SIG-M5 treated with dmso at 0.1 percent for 504 hours (cell line): Measurements from ENCODE around the gene MDK.

Experiments
- DNase-seq: peaks from one replicate; lab custom pipeline; 2025; ENCODE audit not compliant: unreplicated experiment; lab: John Stamatoyannopoulos, UW

Gene MDK

DNA sequence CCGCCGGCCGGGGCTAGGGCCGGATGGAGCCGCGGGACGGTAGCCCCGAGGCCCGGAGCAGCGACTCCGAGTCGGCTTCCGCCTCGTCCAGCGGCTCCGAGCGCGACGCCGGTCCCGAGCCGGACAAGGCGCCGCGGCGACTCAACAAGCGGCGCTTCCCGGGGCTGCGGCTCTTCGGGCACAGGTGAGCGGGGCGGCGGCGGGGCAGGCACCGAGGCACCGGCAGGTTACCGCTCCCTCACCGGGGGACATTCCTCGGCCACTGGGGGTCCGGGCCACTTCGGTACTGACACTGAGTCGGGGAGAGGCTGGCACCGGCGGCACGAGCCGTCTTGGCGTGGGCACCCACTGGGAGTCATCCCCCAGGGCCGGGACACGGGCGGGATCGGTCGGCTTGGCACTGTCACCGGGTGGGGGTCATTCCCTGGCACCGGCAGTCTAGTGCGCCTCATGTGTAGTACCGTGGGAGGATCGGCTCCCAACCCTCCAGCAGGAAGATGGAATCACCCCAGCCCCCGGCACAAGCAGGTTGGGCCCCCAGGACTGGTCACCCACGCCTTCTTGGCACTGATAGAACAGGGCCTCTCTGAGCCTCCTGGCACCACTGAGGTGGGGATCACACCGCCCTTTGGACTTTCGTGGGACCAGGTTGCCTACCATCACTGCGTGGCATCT is 33.7 kb upstream of the MDK start:
- no peak for DNase-seq

DNA sequence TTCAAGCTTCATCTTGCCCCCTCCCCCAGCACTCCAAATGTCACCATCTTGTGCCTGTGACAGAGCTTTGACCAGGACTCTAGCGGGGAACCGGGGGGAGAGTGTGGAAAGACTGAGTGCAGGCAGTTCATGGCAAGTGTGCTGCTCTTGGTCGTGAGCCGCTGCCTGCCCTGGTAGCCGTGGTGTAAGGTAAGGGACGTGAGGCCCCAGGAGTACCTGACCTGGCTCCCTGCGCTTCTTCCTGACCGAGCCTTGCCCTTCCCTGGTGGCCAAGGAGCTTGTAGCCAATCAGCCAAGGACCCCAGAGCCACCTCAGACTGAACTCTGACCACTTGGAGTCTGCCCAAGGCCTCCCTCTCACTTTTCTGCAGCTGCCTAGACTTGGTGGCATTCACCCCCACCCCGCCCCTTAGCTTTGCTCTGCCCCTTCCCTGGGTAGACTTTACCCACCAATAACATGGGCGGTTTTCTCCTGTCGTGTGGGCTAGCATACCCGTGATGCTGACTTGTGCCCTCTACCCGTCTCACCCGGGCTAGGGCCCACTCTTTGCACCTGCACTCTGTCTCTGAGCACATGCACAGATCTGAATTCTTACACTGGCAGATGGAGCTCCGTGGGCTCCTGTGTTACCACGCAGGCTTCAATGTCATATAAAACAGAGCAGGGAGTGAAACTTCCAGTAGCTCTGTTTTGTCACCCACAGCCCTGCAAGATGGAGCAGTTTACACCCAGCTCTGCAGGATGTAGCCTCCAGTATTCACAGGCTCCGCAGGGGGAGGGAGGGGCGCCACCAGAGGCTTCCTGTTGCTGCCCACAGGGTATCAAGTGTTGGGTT is 32.7 kb upstream of the MDK start:
- no peak for DNase-seq

- no peak for DNase-seq
Measured at GRCh38 chr11:46350695-46351094, 30.8 kb upstream of the MDK start.

DNA sequence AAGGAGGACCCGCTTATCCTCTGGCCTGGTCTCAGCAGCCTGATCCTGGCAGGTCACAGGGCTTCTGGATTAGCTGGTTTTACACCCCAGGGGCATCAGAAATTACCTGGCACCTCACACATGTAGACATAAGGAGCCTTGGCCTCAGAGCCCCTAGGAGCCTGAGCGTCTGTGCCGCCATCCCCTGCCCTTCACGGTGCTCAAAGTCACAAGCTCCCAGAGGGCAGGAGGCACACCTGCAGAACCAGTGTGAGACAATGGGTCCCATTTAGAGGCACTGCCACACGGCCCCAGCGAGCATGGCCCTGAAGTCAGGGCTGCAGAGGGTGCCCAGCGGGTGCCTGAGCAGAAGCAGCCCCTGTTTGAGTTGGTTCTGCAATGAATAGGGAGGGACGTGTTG is 30.3 kb upstream of the MDK start:
- no peak for DNase-seq

- no peak for DNase-seq
Measured at GRCh38 chr11:46351606-46352005, 29.9 kb upstream of the MDK start.

DNA sequence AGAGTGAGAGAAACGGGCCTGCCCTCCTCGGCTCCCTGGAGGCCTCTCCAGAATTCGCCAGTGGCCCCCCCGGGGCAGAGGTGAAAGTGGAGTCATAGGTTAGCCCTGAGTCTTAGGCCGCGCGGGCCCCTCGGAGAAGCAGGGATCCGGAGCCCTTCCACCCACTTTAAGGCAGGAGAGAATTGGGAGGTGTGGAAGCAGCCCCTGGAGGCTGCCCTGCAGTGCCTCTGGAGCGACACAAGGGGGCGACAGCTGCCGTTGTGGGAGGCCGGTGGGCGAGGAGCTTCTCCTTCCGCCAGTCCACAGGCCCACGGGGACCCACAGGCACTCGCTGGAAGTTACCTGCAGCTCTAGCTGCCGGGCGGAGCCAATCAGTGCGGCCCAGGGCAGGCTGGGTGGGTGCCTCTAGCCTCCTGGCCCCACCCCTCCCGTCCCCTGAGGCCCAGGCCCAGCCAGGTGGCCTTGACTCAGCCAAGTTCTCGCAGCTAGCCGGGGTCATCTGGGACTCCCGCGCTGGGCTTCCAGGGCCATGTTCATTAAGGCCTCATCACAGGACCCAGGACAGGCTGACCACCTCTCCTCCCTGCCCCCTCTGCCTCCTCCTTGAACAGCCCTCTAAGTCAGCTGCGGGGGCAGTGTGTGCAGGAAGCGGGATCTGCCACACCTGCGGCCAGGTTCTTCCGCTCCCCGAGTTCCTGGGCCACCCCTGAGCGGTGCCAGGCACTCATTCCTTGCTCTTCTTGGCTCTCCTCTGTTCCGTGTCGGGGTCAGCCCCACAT is 29.2 kb upstream of the MDK start:
- no peak for DNase-seq

- no peak for DNase-seq
Measured at GRCh38 chr11:46353698-46354097, 27.8 kb upstream of the MDK start.

- DNase-seq = peak; percentile 32
Measured at GRCh38 chr11:46356924-46357482, 24.5 kb upstream of the MDK start.

DNA sequence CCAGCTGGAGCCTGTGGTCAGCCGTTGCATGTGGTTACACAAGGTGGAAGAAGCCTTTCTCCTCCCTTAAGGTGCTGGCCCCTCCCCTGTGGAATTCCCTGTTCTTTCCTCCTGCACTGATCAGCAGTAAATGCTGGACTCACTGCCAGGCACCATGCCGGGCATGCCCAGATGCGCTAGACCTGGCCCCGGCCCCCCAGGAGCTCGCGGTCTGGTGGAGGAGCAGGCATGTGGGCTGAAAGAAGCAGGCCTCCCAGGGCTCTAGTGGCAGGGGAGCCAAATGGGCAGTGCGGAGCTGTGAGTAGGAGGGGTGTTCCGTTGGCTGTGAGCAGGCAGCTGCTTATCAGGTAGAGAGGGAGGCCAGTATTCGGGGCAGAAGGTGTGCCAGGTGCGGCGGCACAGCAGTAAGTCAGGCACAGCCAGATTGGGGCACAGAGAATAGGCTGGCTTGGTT is 24.0 kb upstream of the MDK start:
- no peak for DNase-seq

DNA sequence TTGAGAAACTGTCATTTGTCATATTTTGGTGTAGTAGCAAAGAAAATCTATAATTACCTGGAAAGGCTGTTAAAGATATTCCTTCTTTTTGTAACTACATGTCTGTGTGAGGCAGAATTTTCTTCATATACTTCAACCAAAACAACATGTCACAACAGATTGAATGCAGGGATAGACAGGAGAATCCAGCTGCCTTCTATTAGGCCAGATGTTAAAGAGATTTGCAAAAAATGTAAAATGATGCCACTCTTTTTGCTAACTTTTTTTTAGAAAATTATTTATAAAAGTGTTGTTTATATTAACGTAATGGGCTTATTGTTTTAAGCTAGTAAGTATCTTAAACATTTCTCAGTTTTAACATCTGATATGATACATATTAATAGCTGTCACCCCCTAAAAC is 21.5 kb upstream of the MDK start:
- DNase-seq = no peak

DNA sequence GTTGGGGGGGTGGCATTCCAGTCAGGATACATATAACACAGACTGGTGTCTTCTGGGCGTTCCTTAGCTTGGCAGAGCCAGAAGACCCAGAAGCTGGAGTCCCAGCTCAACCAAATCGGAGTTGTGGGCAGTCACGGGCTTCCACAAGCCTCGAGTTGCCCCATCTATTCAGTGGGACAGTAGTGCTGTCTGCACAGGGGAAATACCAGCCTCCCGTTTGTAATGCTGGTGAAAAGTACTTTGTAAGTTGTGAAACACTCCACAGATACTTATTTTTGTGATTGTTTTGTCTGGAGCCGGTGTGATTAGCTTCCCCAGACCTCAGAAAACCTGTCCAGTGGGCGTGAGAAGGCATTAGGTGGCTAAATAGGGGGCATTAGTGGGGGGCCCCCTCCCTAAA is 20.6 kb upstream of the MDK start:
- DNase-seq = peak; percentile 62

DNA sequence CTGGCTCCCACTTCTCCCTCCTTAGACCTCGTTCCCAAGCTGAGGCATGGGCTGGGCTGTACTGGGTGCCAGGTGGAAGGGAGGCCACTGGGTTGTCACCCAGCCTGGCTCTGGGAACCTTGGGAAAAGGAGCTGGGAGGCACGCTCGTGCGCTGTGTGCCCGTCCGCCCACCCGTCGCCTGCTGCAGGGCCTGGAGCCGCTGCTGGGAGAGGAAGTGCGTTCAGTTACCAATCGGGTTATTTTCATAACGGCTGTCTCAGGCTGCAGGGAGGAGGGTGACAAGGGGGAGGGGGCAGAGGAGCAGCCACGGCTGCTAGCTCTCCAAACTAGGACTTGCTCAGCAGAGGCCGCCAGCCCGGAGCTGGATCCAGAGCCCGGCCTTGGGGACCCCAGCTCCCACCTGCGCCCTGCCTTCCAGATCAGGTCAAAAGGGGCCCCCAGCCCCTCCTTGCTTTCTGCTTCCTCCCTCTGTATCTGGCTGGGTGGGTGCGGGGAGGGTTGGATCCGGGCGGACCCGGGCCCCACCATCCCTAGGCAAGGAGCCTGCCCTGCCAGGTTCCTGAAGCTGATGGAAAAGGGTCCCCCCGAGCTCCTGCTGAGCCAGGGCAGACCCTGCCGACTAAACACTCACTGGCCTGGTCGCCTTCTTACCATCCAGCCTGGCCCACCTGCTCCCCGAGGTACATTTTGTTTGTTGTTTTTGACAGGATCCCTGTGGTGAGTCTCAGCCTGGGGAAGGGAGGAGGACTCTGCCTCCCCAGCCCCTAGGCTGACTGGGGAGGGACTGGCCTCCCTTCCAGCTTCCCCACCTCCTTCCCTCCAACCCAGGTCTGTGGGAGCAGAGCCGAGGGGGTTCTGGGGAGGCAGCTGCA is 19.9 kb upstream of the MDK start:
- peak; percentile 89 for DNase-seq

- no peak for DNase-seq
Measured at GRCh38 chr11:46362156-46363030, 19.1 kb upstream of the MDK start.

- DNase-seq = peak; percentile 27
Measured at GRCh38 chr11:46363031-46363407, 18.4 kb upstream of the MDK start.

DNA sequence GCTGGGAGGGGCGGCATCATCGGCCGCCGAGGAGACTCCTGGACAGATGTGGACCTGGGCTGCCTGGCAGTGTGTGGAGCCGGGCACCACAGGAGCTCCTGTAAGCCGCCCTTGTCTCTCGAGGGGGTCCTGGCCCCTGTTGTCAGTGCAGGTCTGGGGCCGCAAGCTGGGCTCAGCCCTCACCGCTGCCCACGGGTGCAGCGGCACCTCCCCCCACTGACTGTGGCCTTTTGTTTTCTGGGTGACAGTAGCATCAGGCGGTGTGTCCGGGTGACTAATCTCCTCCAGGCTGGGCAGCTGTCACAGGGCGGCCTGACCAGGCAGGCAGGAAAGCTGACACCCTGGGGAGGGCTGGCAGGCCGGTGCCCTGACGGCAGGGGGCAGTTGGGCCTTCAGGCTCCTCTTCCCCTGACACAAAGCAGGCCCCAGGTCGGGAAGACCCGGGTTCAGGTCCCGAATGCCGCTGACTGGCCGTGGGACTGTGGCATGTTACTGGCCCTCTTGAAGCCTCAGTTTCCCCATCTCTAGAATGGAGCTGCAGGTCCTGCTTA is 17.9 kb upstream of the MDK start:
- DNase-seq = peak; percentile 26

DNA sequence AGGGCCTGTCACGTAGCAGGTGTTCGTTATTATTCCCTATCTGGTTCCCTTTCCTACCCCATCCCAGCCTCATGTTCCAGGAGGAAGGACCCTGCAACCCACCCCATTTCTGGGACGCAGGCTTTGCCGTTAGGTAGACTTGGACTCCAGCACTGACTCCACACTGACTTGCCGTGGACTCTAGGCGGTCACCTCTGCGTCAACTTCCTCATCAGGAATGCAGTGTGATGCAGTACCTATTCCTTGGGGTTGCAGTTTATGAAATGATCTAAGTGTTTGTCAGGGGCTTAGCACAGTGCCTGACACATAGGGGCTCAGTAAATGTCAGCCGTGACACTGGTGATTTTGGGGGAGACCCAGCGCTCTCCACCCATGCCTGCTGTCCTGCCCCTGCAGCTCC is 17.4 kb upstream of the MDK start:
- DNase-seq = no peak

GRCh38 chr11:46364791-46365190 is 16.7 kb upstream of the MDK start:
- DNase-seq = no peak

DNA sequence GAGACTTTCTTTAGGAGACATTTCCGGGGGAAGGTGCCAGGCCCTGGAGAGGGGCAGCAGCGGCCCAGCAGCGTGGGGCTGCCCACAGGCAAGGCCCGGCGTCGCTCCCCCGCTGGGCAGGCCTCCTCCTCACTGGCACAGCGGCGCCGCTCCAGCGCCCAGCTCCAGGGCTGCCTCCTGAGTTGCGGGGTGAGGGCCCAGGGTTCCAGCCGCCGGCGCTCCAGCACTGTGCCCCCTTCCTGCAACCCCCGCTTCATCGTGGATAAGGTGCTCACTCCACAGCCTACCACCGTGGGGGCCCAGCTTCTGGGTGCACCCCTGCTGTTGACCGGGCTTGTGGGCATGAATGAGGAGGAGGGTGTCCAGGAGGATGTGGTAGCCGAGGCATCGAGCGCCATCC is 15.2 kb upstream of the MDK start:
- DNase-seq = no peak

- no peak for DNase-seq
Measured at GRCh38 chr11:46366661-46367161, 14.8 kb upstream of the MDK start.
